GM20000 (cell line): ENCODE data around the gene TPH2.
A peak's percentile ranks its signal among the peaks of the same experiment; 100 is the strongest.

ENCODE experiments used
- DNase-seq: peaks from one replicate; pipeline ENCODE4 v3.0.0; 2012; ENCODE audit warnings: low spot score
- TF ChIP-seq, protein P1 (sequence below): IDR thresholded peaks from 2 replicates; pipeline ENCODE4 v1.5.1; 2012; ENCODE audit warnings: mild to moderate bottlenecking, control low read depth; ENCODE audit errors: extremely low read depth, missing control alignments

The TPH2 gene

GRCh38 chr12:72010356-72010755, 71.7 kb downstream of the TPH2 start:
- TF ChIP-seq, protein P1, sequence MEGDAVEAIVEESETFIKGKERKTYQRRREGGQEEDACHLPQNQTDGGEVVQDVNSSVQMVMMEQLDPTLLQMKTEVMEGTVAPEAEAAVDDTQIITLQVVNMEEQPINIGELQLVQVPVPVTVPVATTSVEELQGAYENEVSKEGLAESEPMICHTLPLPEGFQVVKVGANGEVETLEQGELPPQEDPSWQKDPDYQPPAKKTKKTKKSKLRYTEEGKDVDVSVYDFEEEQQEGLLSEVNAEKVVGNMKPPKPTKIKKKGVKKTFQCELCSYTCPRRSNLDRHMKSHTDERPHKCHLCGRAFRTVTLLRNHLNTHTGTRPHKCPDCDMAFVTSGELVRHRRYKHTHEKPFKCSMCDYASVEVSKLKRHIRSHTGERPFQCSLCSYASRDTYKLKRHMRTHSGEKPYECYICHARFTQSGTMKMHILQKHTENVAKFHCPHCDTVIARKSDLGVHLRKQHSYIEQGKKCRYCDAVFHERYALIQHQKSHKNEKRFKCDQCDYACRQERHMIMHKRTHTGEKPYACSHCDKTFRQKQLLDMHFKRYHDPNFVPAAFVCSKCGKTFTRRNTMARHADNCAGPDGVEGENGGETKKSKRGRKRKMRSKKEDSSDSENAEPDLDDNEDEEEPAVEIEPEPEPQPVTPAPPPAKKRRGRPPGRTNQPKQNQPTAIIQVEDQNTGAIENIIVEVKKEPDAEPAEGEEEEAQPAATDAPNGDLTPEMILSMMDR = no peak
- DNase-seq = no peak

- TF ChIP-seq, protein P1 = no peak
- DNase-seq = no peak
Observed at GRCh38 chr12:72011374-72011773, 72.7 kb downstream of the TPH2 start.

- TF ChIP-seq, protein P1 = no peak
- DNase-seq = no peak
Observed at GRCh38 chr12:72012874-72013273, 74.2 kb downstream of the TPH2 start.

- TF ChIP-seq, protein P1 = no peak
Observed at GRCh38 chr12:72015895-72016294, 77.2 kb downstream of the TPH2 start.

DNA sequence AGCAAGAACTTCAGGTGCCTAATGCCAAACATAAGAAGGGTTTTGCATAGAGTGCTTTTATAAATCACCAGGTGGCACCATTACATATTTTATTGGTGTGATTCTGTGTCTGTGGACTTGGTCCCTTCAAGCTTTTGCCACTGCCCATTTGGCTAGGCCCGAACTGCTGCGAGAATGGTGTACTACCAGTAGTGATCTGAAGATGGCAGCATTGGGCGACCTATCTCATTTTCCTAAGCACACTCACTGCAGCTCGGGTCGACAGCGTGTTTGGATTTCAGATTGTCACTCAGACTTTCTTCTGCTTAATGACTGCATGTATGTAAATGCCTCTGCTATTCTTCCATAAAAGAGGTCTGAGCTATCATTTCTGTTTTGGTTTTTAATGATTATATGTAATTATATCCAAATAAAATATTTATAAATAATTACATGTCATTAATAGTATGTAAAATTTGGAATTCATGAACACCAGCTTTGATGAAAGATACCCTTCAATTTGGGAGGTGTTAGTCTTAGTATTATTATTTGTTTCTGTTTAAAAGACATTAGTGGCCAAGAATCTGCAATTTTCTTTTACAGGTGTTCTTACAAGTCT, 78.5 kb downstream of the TPH2 start:
- peak; percentile 58 for DNase-seq
- TF ChIP-seq, protein P1 = peak; percentile 82

More at GRCh38 chr12:72015895-72016294, 77.2 kb downstream of the TPH2 start:
- no peak for DNase-seq

- TF ChIP-seq, protein P1 = no peak
- no peak for DNase-seq
Observed at GRCh38 chr12:72018036-72018435, 79.4 kb downstream of the TPH2 start.

DNA sequence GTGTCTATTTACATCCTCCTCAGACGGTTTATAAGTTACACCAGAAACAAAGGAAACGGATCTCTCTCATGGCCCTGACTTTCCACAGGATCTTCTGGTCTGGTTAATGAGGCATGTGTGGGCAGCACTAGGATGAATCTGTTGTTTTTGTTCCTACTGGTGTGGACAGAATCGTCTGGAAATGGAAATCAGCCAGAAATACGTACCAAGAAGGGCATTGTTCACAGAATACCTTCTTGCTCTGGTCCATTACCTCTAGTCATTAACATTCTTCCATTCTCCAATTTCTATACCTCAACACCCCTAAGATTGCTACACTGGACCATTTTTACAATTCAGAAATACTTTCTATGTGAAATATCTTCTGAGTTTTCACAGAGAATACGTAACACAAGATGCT, 86.0 kb downstream of the TPH2 start:
- DNase-seq = no peak
- TF ChIP-seq, protein P1 = no peak
